Liver (tissue), 9 donors: ENCODE measurements around the gene AGFG1. TPM values are rescaled to one million over a fixed set of nuclear protein-coding genes. Genes with fewer than 3 reads are reported as not detected.

Source experiments
- DNase-seq: peaks from one replicate; pipeline ENCODE4 v3.0.0-alpha.2; 2017; ENCODE audit warnings: low spot score
- H3K27ac ChIP-seq, 2 donors: one replicate each; pipeline ENCODE4 v1.7.0; 2013; ENCODE audit warnings: inconsistent platforms in 2 of 2, low read length in 2 of 2, control low read depth in 1 of 2, low read depth in 1 of 2, mild to moderate bottlenecking in 1 of 2
- H3K27me3 ChIP-seq, 4 donors: one replicate each; pipeline versions ENCODE4 v1.6.1 to v1.7.0; 2013; ENCODE audit warnings: low read length in 3 of 4, inconsistent platforms in 1 of 4, mild to moderate bottlenecking in 1 of 4, moderate library complexity in 1 of 4; ENCODE audit not compliant: control insufficient read depth in 4 of 4, insufficient read depth in 4 of 4
- H3K36me3 ChIP-seq, 4 donors: one replicate each; pipeline versions ENCODE4 v1.6.1 to v1.7.0; 2013; ENCODE audit warnings: low read length in 3 of 4, mild to moderate bottlenecking in 3 of 4, low read depth in 1 of 4, moderate library complexity in 1 of 4; ENCODE audit not compliant: control insufficient read depth in 4 of 4, insufficient read depth in 3 of 4
- H3K4me1 ChIP-seq, 4 donors: one replicate each; pipeline versions ENCODE4 v1.6.1 to v1.7.0; 2013; ENCODE audit warnings: low read length in 3 of 4, mild to moderate bottlenecking in 3 of 4, moderate library complexity in 1 of 4; ENCODE audit not compliant: control insufficient read depth in 4 of 4, insufficient read depth in 4 of 4
- H3K4me3 ChIP-seq, 3 donors: one replicate each; pipeline versions ENCODE4 v1.6.1 to v1.7.0; 2013; ENCODE audit warnings: low read length in 3 of 3, control low read depth in 1 of 3, low read depth in 1 of 3, mild to moderate bottlenecking in 1 of 3
- H3K9ac ChIP-seq, 2 donors: one replicate each; pipeline ENCODE4 v1.7.0; 2013; ENCODE audit warnings: low read length in 2 of 2, mild to moderate bottlenecking in 2 of 2, moderate library complexity in 2 of 2, control low read depth in 1 of 2, low read depth in 1 of 2
- H3K9me3 ChIP-seq, 4 donors: one replicate each; pipeline versions ENCODE4 v1.6.1 to v1.7.0; 2013; ENCODE audit warnings: low read length in 3 of 4; ENCODE audit not compliant: control insufficient read depth in 4 of 4
- ATF3 ChIP-seq: IDR thresholded peaks from 2 replicates; pipeline ENCODE4 v1.6.1; 2016; ENCODE audit warnings: antibody characterized with exemption
- EGR1 ChIP-seq, 2 donors: IDR thresholded peaks; 2 replicates each; pipeline ENCODE4 v1.6.1; 2016 to 2018; ENCODE audit warnings: antibody characterized with exemption in 2 of 2, low read depth in 2 of 2
- FOXA1 ChIP-seq: IDR thresholded peaks from 2 replicates; pipeline ENCODE4 v1.6.1; 2016; ENCODE audit warnings: antibody characterized with exemption
- FOXA2 ChIP-seq: IDR thresholded peaks from 2 replicates; pipeline ENCODE4 v1.6.1; 2016; ENCODE audit warnings: antibody characterized with exemption
- GABPA ChIP-seq, 2 donors: IDR thresholded peaks in 1 of 2; conservative IDR thresholded peaks in 1 of 2; 2 replicates each; pipeline ENCODE4 v1.6.1; 2016; ENCODE audit warnings: antibody characterized with exemption in 2 of 2, mild to moderate bottlenecking in 1 of 2, moderate library complexity in 1 of 2
- HNF4A ChIP-seq, 2 donors: conservative IDR thresholded peaks; 2 replicates each; pipeline ENCODE4 v1.6.1; 2016; ENCODE audit warnings: antibody characterized with exemption in 2 of 2, mild to moderate bottlenecking in 2 of 2
- HNF4G ChIP-seq: IDR thresholded peaks from 2 replicates; pipeline ENCODE4 v1.6.1; 2016; ENCODE audit warnings: antibody characterized with exemption
- JUND ChIP-seq, 2 donors: IDR thresholded peaks; 2 replicates each; pipeline ENCODE4 v1.6.1; 2016; ENCODE audit warnings: antibody characterized with exemption in 2 of 2
- NR2F2 ChIP-seq: IDR thresholded peaks from 2 replicates; pipeline ENCODE4 v1.6.1; 2016; ENCODE audit warnings: antibody characterized with exemption
- RAD21 ChIP-seq, 2 donors: IDR thresholded peaks; 2 replicates each; pipeline ENCODE4 v1.6.1; 2016; ENCODE audit warnings: antibody characterized with exemption in 2 of 2, mild to moderate bottlenecking in 2 of 2
- REST ChIP-seq: IDR thresholded peaks from 2 replicates; pipeline ENCODE4 v1.6.1; 2016; ENCODE audit warnings: antibody characterized with exemption, mild to moderate bottlenecking
- RXRA ChIP-seq, 2 donors: IDR thresholded peaks; 2 replicates each; pipeline ENCODE4 v1.6.1; 2017 to 2018; ENCODE audit warnings: antibody characterized with exemption in 2 of 2, mild to moderate bottlenecking in 1 of 2
- SP1 ChIP-seq: IDR thresholded peaks from 2 replicates; pipeline ENCODE4 v1.6.1; 2018; ENCODE audit warnings: antibody characterized with exemption, mild to moderate bottlenecking
- TAF1 ChIP-seq: conservative IDR thresholded peaks from 2 replicates; pipeline ENCODE4 v1.6.1; 2016; ENCODE audit warnings: antibody characterized with exemption, mild to moderate bottlenecking
- YY1 ChIP-seq: IDR thresholded peaks from 2 replicates; pipeline ENCODE4 v1.6.1; 2016; ENCODE audit warnings: antibody characterized with exemption, mild to moderate bottlenecking
- WGBS: extraction: QIAGEN DNeasy Blood & Tissue Kit; methylation state at CpG from one replicate; pipeline ENCODE4 v1.1.7; 2013; 5-methylcytosine and 5-hydroxymethylcytosine counted together
- polyA plus RNA-seq, 2 donors: library from polyadenylated mRNA; stranded (reverse) in 1 of 2; unstranded in 1 of 2; fragments of 200-250 nt in 1 of 2; fragments of >200 nt in 1 of 2; fragmentation: Nextera tagmentation in 1 of 2; extraction: Ambion mirVana in 1 of 2; gene quantifications; one replicate each; pipeline versions ENCODE4 v1.2.1 to v1.2.3, GENCODE V29; 2013 to 2015
- total RNA-seq, 2 donors: library from RNA; depleted of rRNA; stranded (reverse); fragments of >200 nt; gene quantifications; one replicate each; pipeline ENCODE4 v1.2.3, GENCODE V29; 2014
- TF ChIP-seq, protein P1 (sequence below): fragments of 150-350 bp; IDR thresholded peaks from 2 replicates; pipeline ENCODE4 v1.5.1; 2017; ENCODE audit warnings: improper control_type of control experiment, low read depth, low read length; ENCODE audit not compliant: missing input control
- TF ChIP-seq, protein P2 (sequence below): IDR thresholded peaks from 2 replicates; pipeline ENCODE4 v1.6.1; 2016; ENCODE audit warnings: antibody characterized with exemption
- TF ChIP-seq, protein P3 (sequence below): IDR thresholded peaks from 2 replicates; pipeline ENCODE4 v1.6.1; 2016; ENCODE audit warnings: antibody characterized with exemption
- donor health status: healthy.
- donor health status: healthy.
- donor health status: healthy.
- donor health status: healthy.
- donor health status: healthy.

Gene AGFG1
- total and polyA plus RNA-seq, 4 donors = 8.5 to 49.7 (median 23.7) TPM

DNA sequence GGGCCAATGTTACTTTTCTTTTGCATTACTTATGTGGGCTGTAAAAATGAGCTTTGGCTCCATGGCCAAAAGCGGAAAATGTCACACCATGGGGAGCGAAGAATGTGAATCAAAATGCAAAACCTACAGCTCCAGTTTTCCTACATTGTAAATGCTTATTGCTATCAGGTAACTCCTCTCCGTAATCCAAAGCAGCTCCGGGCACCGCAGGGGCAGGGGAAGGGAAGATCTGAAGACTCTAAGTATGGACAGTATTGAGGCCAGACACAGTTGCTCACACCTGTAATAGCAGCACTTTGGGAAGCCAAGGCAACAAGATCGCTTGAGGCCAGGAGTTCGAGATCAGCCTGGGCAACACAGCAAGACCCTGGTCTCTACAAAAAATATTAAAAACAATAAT is 7.1 kb upstream of the AGFG1 start:
- WGBS = 95% methylated on average over 7 of the region's 7 CpGs
- H3K27ac ChIP-seq = no peak overlapping the region
- no peaks in the 10 kb centered on the region for H3K27me3 ChIP-seq
- H3K36me3 ChIP-seq = no peaks in the 10 kb centered on the region
- DNase-seq = no peak
- no peak for TF ChIP-seq HNF4G
- TF ChIP-seq, protein P1, sequence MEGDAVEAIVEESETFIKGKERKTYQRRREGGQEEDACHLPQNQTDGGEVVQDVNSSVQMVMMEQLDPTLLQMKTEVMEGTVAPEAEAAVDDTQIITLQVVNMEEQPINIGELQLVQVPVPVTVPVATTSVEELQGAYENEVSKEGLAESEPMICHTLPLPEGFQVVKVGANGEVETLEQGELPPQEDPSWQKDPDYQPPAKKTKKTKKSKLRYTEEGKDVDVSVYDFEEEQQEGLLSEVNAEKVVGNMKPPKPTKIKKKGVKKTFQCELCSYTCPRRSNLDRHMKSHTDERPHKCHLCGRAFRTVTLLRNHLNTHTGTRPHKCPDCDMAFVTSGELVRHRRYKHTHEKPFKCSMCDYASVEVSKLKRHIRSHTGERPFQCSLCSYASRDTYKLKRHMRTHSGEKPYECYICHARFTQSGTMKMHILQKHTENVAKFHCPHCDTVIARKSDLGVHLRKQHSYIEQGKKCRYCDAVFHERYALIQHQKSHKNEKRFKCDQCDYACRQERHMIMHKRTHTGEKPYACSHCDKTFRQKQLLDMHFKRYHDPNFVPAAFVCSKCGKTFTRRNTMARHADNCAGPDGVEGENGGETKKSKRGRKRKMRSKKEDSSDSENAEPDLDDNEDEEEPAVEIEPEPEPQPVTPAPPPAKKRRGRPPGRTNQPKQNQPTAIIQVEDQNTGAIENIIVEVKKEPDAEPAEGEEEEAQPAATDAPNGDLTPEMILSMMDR = no peak
- TF ChIP-seq YY1 = no peak
- no peak for TF ChIP-seq GABPA (IDR thresholded peaks at IDR 0.05 in 1 of 2, conservative IDR thresholded peaks at IDR 0.05 in 1 of 2)
- no peak for TF ChIP-seq RXRA (IDR thresholded peaks at IDR 0.05)
- TF ChIP-seq EGR1 (IDR thresholded peaks at IDR 0.05; ENCODE audit: low read depth in 2 of 2) = no peak
- TF ChIP-seq SP1 = no peak
- TF ChIP-seq JUND (IDR thresholded peaks at IDR 0.05) = no peak
- no peak for TF ChIP-seq FOXA2
- no peak for TF ChIP-seq REST
- TF ChIP-seq, protein P2, sequence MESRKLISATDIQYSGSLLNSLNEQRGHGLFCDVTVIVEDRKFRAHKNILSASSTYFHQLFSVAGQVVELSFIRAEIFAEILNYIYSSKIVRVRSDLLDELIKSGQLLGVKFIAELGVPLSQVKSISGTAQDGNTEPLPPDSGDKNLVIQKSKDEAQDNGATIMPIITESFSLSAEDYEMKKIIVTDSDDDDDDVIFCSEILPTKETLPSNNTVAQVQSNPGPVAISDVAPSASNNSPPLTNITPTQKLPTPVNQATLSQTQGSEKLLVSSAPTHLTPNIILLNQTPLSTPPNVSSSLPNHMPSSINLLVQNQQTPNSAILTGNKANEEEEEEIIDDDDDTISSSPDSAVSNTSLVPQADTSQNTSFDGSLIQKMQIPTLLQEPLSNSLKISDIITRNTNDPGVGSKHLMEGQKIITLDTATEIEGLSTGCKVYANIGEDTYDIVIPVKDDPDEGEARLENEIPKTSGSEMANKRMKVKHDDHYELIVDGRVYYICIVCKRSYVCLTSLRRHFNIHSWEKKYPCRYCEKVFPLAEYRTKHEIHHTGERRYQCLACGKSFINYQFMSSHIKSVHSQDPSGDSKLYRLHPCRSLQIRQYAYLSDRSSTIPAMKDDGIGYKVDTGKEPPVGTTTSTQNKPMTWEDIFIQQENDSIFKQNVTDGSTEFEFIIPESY = no peak
- TF ChIP-seq HNF4A (conservative IDR thresholded peaks at IDR 0.05) = no peak
- TF ChIP-seq FOXA1 = no peak
- TF ChIP-seq TAF1 = no peak
- no peak for TF ChIP-seq NR2F2
- TF ChIP-seq, protein P3, sequence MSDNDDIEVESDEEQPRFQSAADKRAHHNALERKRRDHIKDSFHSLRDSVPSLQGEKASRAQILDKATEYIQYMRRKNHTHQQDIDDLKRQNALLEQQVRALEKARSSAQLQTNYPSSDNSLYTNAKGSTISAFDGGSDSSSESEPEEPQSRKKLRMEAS = no peak
- TF ChIP-seq ATF3 = no peak
- TF ChIP-seq RAD21 (IDR thresholded peaks at IDR 0.05) = no peak
- H3K4me1 ChIP-seq = peaks cover 4 to 9% (median 7%) of the 10 kb centered on the region in 4 donors
- H3K4me3 ChIP-seq = no peak overlapping the region
- H3K9ac ChIP-seq = no peak overlapping the region
- no peaks in the 10 kb centered on the region for H3K9me3 ChIP-seq
